ENCODE data around the gene ZFAND2A.

DNA sequence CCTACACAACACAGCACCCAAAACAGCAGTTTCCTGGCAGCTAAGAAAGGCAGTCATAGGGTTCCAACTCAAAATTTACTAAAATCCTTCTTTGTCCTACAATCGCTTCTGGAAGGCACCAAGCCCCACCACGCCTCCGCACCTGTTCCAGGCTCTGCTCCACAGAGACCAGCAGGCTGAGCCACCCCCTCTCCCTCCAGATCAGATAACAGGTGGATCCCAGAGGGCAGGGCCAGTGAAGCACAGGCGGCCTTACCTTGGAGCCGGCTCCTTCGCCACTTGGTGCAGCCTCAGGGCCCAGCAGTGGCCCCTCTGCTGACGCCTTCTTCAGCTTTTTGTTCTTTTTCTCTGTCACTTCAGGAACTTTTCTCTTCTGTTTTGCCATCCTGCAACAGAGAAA, 33.0 kb downstream of the ZFAND2A start:
- no peak for TF ChIP-seq POLR2A (IDR thresholded peaks at IDR 0.05)
- TF ChIP-seq, protein P1, sequence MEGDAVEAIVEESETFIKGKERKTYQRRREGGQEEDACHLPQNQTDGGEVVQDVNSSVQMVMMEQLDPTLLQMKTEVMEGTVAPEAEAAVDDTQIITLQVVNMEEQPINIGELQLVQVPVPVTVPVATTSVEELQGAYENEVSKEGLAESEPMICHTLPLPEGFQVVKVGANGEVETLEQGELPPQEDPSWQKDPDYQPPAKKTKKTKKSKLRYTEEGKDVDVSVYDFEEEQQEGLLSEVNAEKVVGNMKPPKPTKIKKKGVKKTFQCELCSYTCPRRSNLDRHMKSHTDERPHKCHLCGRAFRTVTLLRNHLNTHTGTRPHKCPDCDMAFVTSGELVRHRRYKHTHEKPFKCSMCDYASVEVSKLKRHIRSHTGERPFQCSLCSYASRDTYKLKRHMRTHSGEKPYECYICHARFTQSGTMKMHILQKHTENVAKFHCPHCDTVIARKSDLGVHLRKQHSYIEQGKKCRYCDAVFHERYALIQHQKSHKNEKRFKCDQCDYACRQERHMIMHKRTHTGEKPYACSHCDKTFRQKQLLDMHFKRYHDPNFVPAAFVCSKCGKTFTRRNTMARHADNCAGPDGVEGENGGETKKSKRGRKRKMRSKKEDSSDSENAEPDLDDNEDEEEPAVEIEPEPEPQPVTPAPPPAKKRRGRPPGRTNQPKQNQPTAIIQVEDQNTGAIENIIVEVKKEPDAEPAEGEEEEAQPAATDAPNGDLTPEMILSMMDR (IDR thresholded peaks at IDR 0.05): no peak
